Activated T-cell treated with anti-CD3 and anti-CD28 coated beads, Interleukin-2, amount 50 U/mL, for 4 hours (primary cell): ENCODE measurements around the gene TMC3. TPM values are rescaled to one million over a fixed set of nuclear protein-coding genes. Genes with fewer than 3 reads are reported as not detected.
A peak's percentile ranks its signal among the peaks of the same experiment; 100 is the strongest.

ENCODE experiments used
- ATAC-seq, 2 donors: fragments of 200-7000 bp; cut with Tn5 transposase; one replicate each; pipeline ENCODE4 v1.10.0; 2021
- DNase-seq: peaks from one replicate; pipeline ENCODE4 v3.0.0-alpha.2; 2020
- H3K27me3 Mint-ChIP-seq: one replicate; pipeline ENCODE4 v1.8.0; 2021; ENCODE audit warnings: low read depth, mixed read lengths
- H3K36me3 Mint-ChIP-seq: one replicate; pipeline ENCODE4 v1.8.0; 2022; ENCODE audit warnings: mixed read lengths; ENCODE audit not compliant: insufficient read depth
- H3K4me1 Mint-ChIP-seq: one replicate; pipeline ENCODE4 v1.8.0; 2021; ENCODE audit warnings: low read depth, mixed read lengths
- H3K4me3 Mint-ChIP-seq: one replicate; pipeline ENCODE4 v1.8.0; 2021; ENCODE audit warnings: mild to moderate bottlenecking, moderate library complexity, mixed read lengths
- H3K9me3 Mint-ChIP-seq: one replicate; pipeline ENCODE4 v1.8.0; 2021; ENCODE audit warnings: mixed read lengths
- total RNA-seq, 3 donors: library from RNA; stranded (reverse); gene quantifications; one replicate each; pipeline ENCODE4 v1.2.1, GENCODE V29; 2021

Gene TMC3
- total RNA-seq, 3 donors from 2014 or later = not detected

- DNase-seq (no peak), ATAC-seq (no peak)
- Mint-ChIP-seq H3K36me3 (peaks cover 10% of the 10 kb centered on the region), H3K9me3 (peaks cover 21% of the 10 kb centered on the region), H3K4me1 (peaks cover 72% of the 10 kb centered on the region), H3K4me3 (peak overlapping the region; percentile 8), H3K27me3 (no peaks in the 10 kb centered on the region)
Observed at GRCh38 chr15:81284256-81285031, 89.6 kb downstream of the TMC3 start.

- Mint-ChIP-seq H3K4me1 (peaks cover 69% of the 10 kb centered on the region), H3K9me3 (peaks cover 15% of the 10 kb centered on the region), H3K4me3 (no peak overlapping the region), H3K36me3 (peaks cover 10% of the 10 kb centered on the region), H3K27me3 (no peaks in the 10 kb centered on the region)
- no peak for ATAC-seq
- no peak for DNase-seq
Observed at GRCh38 chr15:81282911-81283310, 91.1 kb downstream of the TMC3 start.

GRCh38 chr15:81282606-81282895 is 91.5 kb downstream of the TMC3 start:
- ATAC-seq = no peak
- H3K36me3 Mint-ChIP-seq = peaks cover 10% of the 10 kb centered on the region
- H3K9me3 Mint-ChIP-seq = peaks cover 13% of the 10 kb centered on the region
- no peaks in the 10 kb centered on the region for H3K27me3 Mint-ChIP-seq
- no peak overlapping the region for H3K4me3 Mint-ChIP-seq
- peaks cover 66% of the 10 kb centered on the region for H3K4me1 Mint-ChIP-seq
- DNase-seq = no peak

- Mint-ChIP-seq H3K27me3 (no peaks in the 10 kb centered on the region), H3K36me3 (peaks cover 10% of the 10 kb centered on the region), H3K4me3 (no peak overlapping the region), H3K4me1 (peaks cover 62% of the 10 kb centered on the region), H3K9me3 (peaks cover 16% of the 10 kb centered on the region)
- no peak for DNase-seq
- ATAC-seq = no peak
Observed at GRCh38 chr15:81281766-81282605, 92.0 kb downstream of the TMC3 start.

GRCh38 chr15:81281456-81281735 is 92.6 kb downstream of the TMC3 start:
- Mint-ChIP-seq H3K9me3 (peaks cover 18% of the 10 kb centered on the region), H3K4me1 (peaks cover 59% of the 10 kb centered on the region), H3K27me3 (no peaks in the 10 kb centered on the region), H3K4me3 (no peak overlapping the region), H3K36me3 (peaks cover 12% of the 10 kb centered on the region)
- ATAC-seq = no peak
- no peak for DNase-seq

Other genes starting within 250 kb of the TMC3 start
- gene CFAP161, start 239.9 kb downstream of the TMC3 start, total RNA-seq = not detected
- 10 to 100 TPM; 43.5 to 57.6 (median 45.0) TPM for gene IL16, start 177.3 kb downstream of the TMC3 start, total RNA-seq
- gene STARD5, start 50.1 kb downstream of the TMC3 start, total RNA-seq = 1 to 10 TPM; 2.8 to 5.3 (median 3.7) TPM